Transverse colon (tissue), 4 donors: ENCODE results near the gene ARHGDIG. TPM values are rescaled to one million over a fixed set of nuclear protein-coding genes. Genes with fewer than 3 reads are reported as not detected.
A peak's percentile ranks its signal among the peaks of the same experiment; 100 is the strongest.

ENCODE experiments used
- DNase-seq: peaks from one replicate; pipeline ENCODE4 v3.0.0-alpha.2; 2019
- H3K27ac ChIP-seq, 4 donors: fragments of 200-600 bp; sonication (generic); 2 replicates each; pipeline ENCODE4 v1.5.1; 2016 to 2018; ENCODE audit warnings: inconsistent platforms in 4 of 4
- H3K27me3 ChIP-seq: fragments of 200-600 bp; sonication (generic); 2 replicates; pipeline ENCODE4 v1.5.1; 2017; ENCODE audit warnings: inconsistent platforms
- H3K36me3 ChIP-seq, 4 donors: fragments of 200-600 bp; sonication (generic); 2 replicates each; pipeline ENCODE4 v1.5.1; 2017 to 2019; ENCODE audit warnings: inconsistent platforms in 4 of 4
- H3K4me1 ChIP-seq, 4 donors: fragments of 200-600 bp; sonication (generic); 2 replicates each; pipeline ENCODE4 v1.5.1; 2017 to 2020; ENCODE audit warnings: inconsistent platforms in 4 of 4
- H3K4me3 ChIP-seq, 4 donors: fragments of 200-600 bp; sonication (generic); 1 replicate in 1 of 4; 2 replicates in 3 of 4; pipeline versions ENCODE4 v1.5.1 to v1.6.1; 2017 to 2019; ENCODE audit warnings: inconsistent platforms in 4 of 4
- H3K9me3 ChIP-seq, 2 donors: fragments of 200-600 bp; sonication (generic); 2 replicates each; pipeline ENCODE4 v1.5.1; 2017 to 2019; ENCODE audit warnings: inconsistent platforms in 2 of 2
- CTCF ChIP-seq, 5 experiments: fragments of 200-600 bp in 3 of 5; fragments of 450-650 bp in 2 of 5; sonication (generic) in 3 of 5; IDR thresholded peaks; 1 replicate in 2 of 5; 2 replicates in 3 of 5; pipeline ENCODE4 v1.5.1; 2016 to 2017; ENCODE audit warnings: antibody characterized with exemption in 5 of 5, inconsistent platforms in 3 of 5, mild to moderate bottlenecking in 2 of 5, moderate library complexity in 1 of 5
- EP300 ChIP-seq: sonication (generic); formaldehyde crosslinking; IDR thresholded peaks from one replicate; pipeline ENCODE4 v1.6.1; 2017; ENCODE audit warnings: antibody characterized with exemption, low read depth
- POLR2A ChIP-seq: fragments of 450-650 bp; IDR thresholded peaks from one replicate; pipeline ENCODE4 v1.6.1; 2016; ENCODE audit warnings: antibody characterized with exemption, mild to moderate bottlenecking, moderate library complexity
- POLR2AphosphoS5 ChIP-seq, 3 donors: sonication (generic); formaldehyde crosslinking; IDR thresholded peaks; one replicate each; pipeline ENCODE4 v1.6.1; 2016; ENCODE audit warnings: antibody characterized with exemption in 3 of 3
- WGBS, 2 donors: methylation state at CpG; one replicate each; pipeline ENCODE4 v1.1.5; 2018; ENCODE audit warnings: low coverage in 1 of 2; 5-methylcytosine and 5-hydroxymethylcytosine counted together
- in situ Hi-C, 4 donors: fragments of 200-750 bp; cut with MboI; loops; one replicate each; pipeline versions ENCODE4 v1.15.0 to v1.15.1; 2017; ENCODE audit warnings: low sequenced_read_pairs in 3 of 4, low pct_ligation_motif_present in 1 of 4, low pct_unique_long_range_greater_than_20kb in 1 of 4
- intact Hi-C: fragments of 100-400 bp; cut with DNase I; formaldehyde crosslinking; loops from one replicate; pipeline ENCODE4 v1.15.1; 2023; ENCODE audit warnings: low total_unique reads
- total RNA-seq, 4 donors: library from RNA; depleted of rRNA; stranded (reverse); fragments of >200 nt; gene quantifications; one replicate each; pipeline ENCODE4 v1.1.0, GENCODE V29; 2016

ARHGDIG gene
- total RNA-seq, 4 donors from 2014 or later: 0.95 TPM; not detected in 3

- Histone ChIP-seq H3K27me3 (no peaks in the 10 kb centered on the region), H3K4me3 (no peak overlapping the region), H3K9me3 (no peaks in the 10 kb centered on the region), H3K4me1 (peaks cover 0 to 22% (median 6%) of the 10 kb centered on the region in 4 donors), H3K36me3 (no peaks in the 10 kb centered on the region), H3K27ac (no peak overlapping the region)
- intact Hi-C loops (loop anchor here (10.0 kb wide), 1 partner anchor 108 kb away; the partner anchor contains the start of gene AXIN1), in situ Hi-C loops (no loop called here)
- TF ChIP-seq POLR2A (no peak), EP300 (no peak), CTCF (IDR thresholded peaks at IDR 0.05) (no peak), POLR2AphosphoS5 (IDR thresholded peaks at IDR 0.05) (no peak)
- DNase-seq: no peak
- 94 to 98% methylated on average over 6 to 12 of the region's 12 CpGs for WGBS, 2 donors
These were observed 33.4 kb upstream of the ARHGDIG start for GRCh38 chr16:247027-247426.

GRCh38 chr16:249431-249830 is 31.0 kb upstream of the ARHGDIG start:
- intact Hi-C loops: loop anchor here (10.0 kb wide), 1 partner anchor 105 kb away; the partner anchor contains the start of gene AXIN1
- 88 to 90% methylated on average over 7 to 10 of the region's 12 CpGs for WGBS, 2 donors
- no peak overlapping the region for H3K4me3 ChIP-seq
- H3K4me1 ChIP-seq: peaks cover 5 to 43% (median 27%) of the 10 kb centered on the region in 4 donors
- H3K9me3 ChIP-seq: no peaks in the 10 kb centered on the region
- peaks cover 0 to 4% (median under 1%) of the 10 kb centered on the region in 4 donors for H3K36me3 ChIP-seq
- H3K27ac ChIP-seq: no peak overlapping the region
- in situ Hi-C loops: no loop called here
- DNase-seq: no peak
- TF ChIP-seq CTCF (IDR thresholded peaks at IDR 0.05) (no peak), POLR2AphosphoS5 (IDR thresholded peaks at IDR 0.05) (no peak), POLR2A (no peak), EP300 (no peak)
- no peaks in the 10 kb centered on the region for H3K27me3 ChIP-seq

DNA sequence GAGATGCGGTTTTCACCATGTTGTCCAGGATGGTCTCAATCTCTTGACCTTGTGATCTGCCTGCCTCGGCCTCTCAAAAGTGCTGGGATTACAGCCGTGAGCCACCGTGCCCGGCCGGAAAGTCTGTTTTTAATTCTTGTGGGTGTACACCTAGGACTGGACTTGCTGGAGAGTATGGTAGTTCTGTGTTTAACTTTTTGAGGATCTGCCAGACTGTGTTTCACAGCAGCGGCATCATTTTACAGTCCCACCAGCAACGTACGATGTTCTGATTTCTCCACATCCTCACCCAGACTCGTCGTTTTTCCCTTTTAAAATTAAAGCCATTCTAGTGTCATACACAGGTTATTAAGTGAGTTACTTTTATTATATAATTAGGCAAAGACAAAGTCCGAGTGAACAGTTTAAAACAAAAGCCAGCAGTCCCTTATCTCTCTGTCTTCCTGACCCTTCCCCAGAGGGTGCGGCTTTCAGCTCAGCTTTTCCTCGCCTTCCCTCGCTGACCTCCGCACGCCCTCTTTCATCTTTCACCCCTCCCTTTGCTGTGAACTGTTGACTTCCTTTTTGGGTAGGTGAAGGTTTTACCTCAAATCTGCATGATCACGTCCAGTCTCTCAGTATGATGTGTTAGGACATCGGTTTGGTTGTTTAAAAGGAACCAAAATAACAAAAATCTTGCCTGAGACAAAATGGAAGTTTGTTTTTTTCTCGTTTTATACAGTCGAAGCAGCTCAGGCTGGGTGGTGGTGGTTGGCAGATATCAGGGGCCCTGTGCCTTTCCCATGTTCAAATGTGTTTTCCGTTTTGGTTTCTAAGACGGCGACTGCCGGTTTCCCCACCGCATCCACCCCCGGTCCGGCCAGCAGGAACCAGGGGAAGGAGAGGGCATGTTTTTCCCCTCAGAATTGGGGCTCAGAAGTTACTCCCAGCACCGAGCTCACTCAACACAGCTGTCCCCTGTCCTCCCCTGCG is 27.7 kb upstream of the ARHGDIG start:
- TF ChIP-seq EP300: no peak
- peak in 1 of 3 donors; percentile 11 for TF ChIP-seq POLR2AphosphoS5 (IDR thresholded peaks at IDR 0.05)
- no peak for TF ChIP-seq POLR2A
- no peak for TF ChIP-seq CTCF (IDR thresholded peaks at IDR 0.05)

DNA sequence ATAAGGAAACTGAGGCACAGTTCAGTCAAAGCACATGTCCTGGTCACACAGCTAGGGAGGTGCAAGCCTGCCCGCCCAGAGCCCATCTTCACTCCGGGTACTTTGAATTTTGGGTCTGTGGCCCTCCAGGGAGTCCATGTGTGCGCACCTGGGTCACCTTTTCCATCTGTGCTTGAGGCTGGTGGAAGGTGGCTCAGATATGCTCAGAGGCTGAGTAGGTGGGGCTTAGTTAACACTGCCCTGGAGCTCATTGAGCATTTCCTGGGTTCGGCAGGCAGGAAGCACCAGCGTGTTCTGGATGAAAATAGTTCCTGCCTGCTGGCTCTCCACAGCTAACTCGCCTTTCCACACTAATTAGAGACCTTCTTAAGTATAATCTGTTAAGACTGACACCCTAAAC is 26.6 kb upstream of the ARHGDIG start:
- Histone ChIP-seq H3K27ac (peak overlapping the region; percentile 48 to 80 (median 64)), H3K36me3 (peaks cover 0 to 9% (median 2%) of the 10 kb centered on the region in 4 donors), H3K27me3 (no peaks in the 10 kb centered on the region), H3K9me3 (no peaks in the 10 kb centered on the region), H3K4me1 (peaks cover 5 to 43% (median 27%) of the 10 kb centered on the region in 4 donors), H3K4me3 (no peak overlapping the region)
- WGBS, 2 donors: 82% methylated on average over 6 of the region's 6 CpGs; no CpG with 5 or more reads in 1 of the 2 donors
- in situ Hi-C loops: no loop called here
- intact Hi-C loops: no loop called here
- DNase-seq: peak; percentile 43
- no peak for TF ChIP-seq CTCF (IDR thresholded peaks at IDR 0.05)
- TF ChIP-seq POLR2A: peak; percentile 33
- TF ChIP-seq EP300: no peak
- TF ChIP-seq POLR2AphosphoS5 (IDR thresholded peaks at IDR 0.05): peak in 1 of 3 donors; percentile 29

More for the DNA sequence above, 27.7 kb upstream of the ARHGDIG start:
- intact Hi-C loops (no loop called here), in situ Hi-C loops (no loop called here)
- 46 to 48% methylated on average over 18 to 30 of the region's 30 CpGs for WGBS, 2 donors
- H3K4me1 ChIP-seq: peaks cover 5 to 43% (median 27%) of the 10 kb centered on the region in 4 donors
- peaks cover 0 to 9% (median 2%) of the 10 kb centered on the region in 4 donors for H3K36me3 ChIP-seq
- H3K27me3 ChIP-seq: no peaks in the 10 kb centered on the region
- H3K27ac ChIP-seq: peak overlapping the region; percentile 48 to 80 (median 64)
- peak; percentile 72 for DNase-seq
- H3K4me3 ChIP-seq: peak overlapping the region in 2 of 4 donors; percentile 1 to 24
- H3K9me3 ChIP-seq: no peaks in the 10 kb centered on the region
